GM21367 (cell line): ENCODE measurements around the gene SIRPB2.
"Not testable (repeated sequence)": the region's sequence is repeated elsewhere in the genome, so short reads cannot be mapped to it uniquely, and the experiment has no call there.

Experiments
- ATAC-seq: cut with Tn5 transposase; IDR thresholded peaks from one replicate; pipeline ENCODE4 v1.9.1; 2021; ENCODE audit not compliant: unreplicated experiment

The SIRPB2 gene

GRCh38 chr20:1500496-1500895 is 9.3 kb upstream of the SIRPB2 start:
- ATAC-seq: no peak

GRCh38 chr20:1499528-1500420 is 8.6 kb upstream of the SIRPB2 start:
- no peak for ATAC-seq

GRCh38 chr20:1497371-1497770 is 6.2 kb upstream of the SIRPB2 start:
- not testable (repeated sequence) for ATAC-seq

GRCh38 chr20:1496930-1497329 is 5.7 kb upstream of the SIRPB2 start:
- no peak for ATAC-seq

GRCh38 chr20:1494436-1494835 is 3.2 kb upstream of the SIRPB2 start:
- no peak for ATAC-seq

GRCh38 chr20:1493536-1493935 is 2.3 kb upstream of the SIRPB2 start:
- no peak for ATAC-seq

GRCh38 chr20:1491860-1492642 is 831 bp upstream of the SIRPB2 start:
- no peak for ATAC-seq

GRCh38 chr20:1490643-1491195 is 501 bp downstream of the SIRPB2 start:
- ATAC-seq: no peak

GRCh38 chr20:1489764-1490436 is 1.3 kb downstream of the SIRPB2 start:
- no peak for ATAC-seq

GRCh38 chr20:1489325-1489724 is 1.9 kb downstream of the SIRPB2 start:
- ATAC-seq: no peak

- ATAC-seq: no peak
Measured at GRCh38 chr20:1486566-1486965, 4.7 kb downstream of the SIRPB2 start.

GRCh38 chr20:1484438-1485116 is 6.6 kb downstream of the SIRPB2 start:
- no peak for ATAC-seq

- no peak for ATAC-seq
Measured at GRCh38 chr20:1479831-1480595, 11.2 kb downstream of the SIRPB2 start.

- ATAC-seq: no peak
Measured at GRCh38 chr20:1478566-1478965, 12.7 kb downstream of the SIRPB2 start.

- ATAC-seq: no peak
Measured at GRCh38 chr20:1477896-1478490, 13.2 kb downstream of the SIRPB2 start.

- ATAC-seq: no peak
Measured at GRCh38 chr20:1474817-1475603, 16.2 kb downstream of the SIRPB2 start.

- no peak for ATAC-seq
Measured at GRCh38 chr20:1474325-1474724, 16.9 kb downstream of the SIRPB2 start.
